Measurements from ENCODE around the gene EFCAB5.

GRCh38 chr17:30093463-30094147 lies 152.2 kb downstream of the EFCAB5 start:
- TF ChIP-seq EZH2 (IDR thresholded peaks at IDR 0.05; ENCODE audit: low read depth) = no peak
- TF ChIP-seq, protein P1, sequence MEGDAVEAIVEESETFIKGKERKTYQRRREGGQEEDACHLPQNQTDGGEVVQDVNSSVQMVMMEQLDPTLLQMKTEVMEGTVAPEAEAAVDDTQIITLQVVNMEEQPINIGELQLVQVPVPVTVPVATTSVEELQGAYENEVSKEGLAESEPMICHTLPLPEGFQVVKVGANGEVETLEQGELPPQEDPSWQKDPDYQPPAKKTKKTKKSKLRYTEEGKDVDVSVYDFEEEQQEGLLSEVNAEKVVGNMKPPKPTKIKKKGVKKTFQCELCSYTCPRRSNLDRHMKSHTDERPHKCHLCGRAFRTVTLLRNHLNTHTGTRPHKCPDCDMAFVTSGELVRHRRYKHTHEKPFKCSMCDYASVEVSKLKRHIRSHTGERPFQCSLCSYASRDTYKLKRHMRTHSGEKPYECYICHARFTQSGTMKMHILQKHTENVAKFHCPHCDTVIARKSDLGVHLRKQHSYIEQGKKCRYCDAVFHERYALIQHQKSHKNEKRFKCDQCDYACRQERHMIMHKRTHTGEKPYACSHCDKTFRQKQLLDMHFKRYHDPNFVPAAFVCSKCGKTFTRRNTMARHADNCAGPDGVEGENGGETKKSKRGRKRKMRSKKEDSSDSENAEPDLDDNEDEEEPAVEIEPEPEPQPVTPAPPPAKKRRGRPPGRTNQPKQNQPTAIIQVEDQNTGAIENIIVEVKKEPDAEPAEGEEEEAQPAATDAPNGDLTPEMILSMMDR (conservative IDR thresholded peaks at IDR 0.05) = peak; percentile 95

Measured in PC-9 (cell line).